Trophoblast cell (in vitro differentiated cells and primary cell): ENCODE data around the gene RSPH3.

Experiments used
- DNase-seq, 2 donors: peaks; one replicate each; pipeline ENCODE4 v3.0.0-alpha.2; 2016
- H2AFZ ChIP-seq: 2 replicates; pipeline ENCODE4 v1.6.1; 2013; ENCODE audit warnings: low read length, moderate library complexity, mild to moderate bottlenecking; ENCODE audit not compliant: insufficient read depth, poor library complexity
- H2AK5ac ChIP-seq: 2 replicates; pipeline ENCODE4 v1.6.1; 2013; ENCODE audit warnings: mild to moderate bottlenecking, low read length
- H2BK120ac ChIP-seq: 2 replicates; pipeline ENCODE4 v1.6.1; 2013; ENCODE audit warnings: low read length, mild to moderate bottlenecking, moderate library complexity; ENCODE audit not compliant: insufficient read depth, poor library complexity
- H2BK12ac ChIP-seq: 2 replicates; pipeline ENCODE4 v1.6.1; 2013; ENCODE audit warnings: mild to moderate bottlenecking, low read length, moderate library complexity
- H2BK5ac ChIP-seq: 2 replicates; pipeline ENCODE4 v1.6.1; 2013; ENCODE audit warnings: low read length, low read depth, moderate library complexity, mild to moderate bottlenecking; ENCODE audit not compliant: poor library complexity
- H3K14ac ChIP-seq: 2 replicates; pipeline ENCODE4 v1.6.1; 2013; ENCODE audit warnings: mild to moderate bottlenecking, low read length
- H3K18ac ChIP-seq: 2 replicates; pipeline ENCODE4 v1.6.1; 2013; ENCODE audit warnings: mild to moderate bottlenecking, low read length
- H3K23ac ChIP-seq: 2 replicates; pipeline ENCODE4 v1.6.1; 2013; ENCODE audit warnings: low read length
- H3K27ac ChIP-seq: 2 replicates; pipeline ENCODE4 v1.5.1; 2013; ENCODE audit warnings: low read depth, mild to moderate bottlenecking, inconsistent platforms, low read length, moderate library complexity
- H3K27me3 ChIP-seq: 2 replicates; pipeline ENCODE4 v1.6.1; 2013; ENCODE audit warnings: inconsistent platforms, mild to moderate bottlenecking, low read length, moderate library complexity; ENCODE audit not compliant: insufficient read depth
- H3K36me3 ChIP-seq, 2 experiments: 1 replicate in 1 of 2; 2 replicates in 1 of 2; pipeline ENCODE4 v1.6.1; 2013; ENCODE audit warnings: low read length in 2 of 2, mild to moderate bottlenecking in 2 of 2, moderate library complexity in 1 of 2; ENCODE audit not compliant: insufficient read depth in 2 of 2, control insufficient read depth in 1 of 2
- H3K4ac ChIP-seq: 2 replicates; pipeline ENCODE4 v1.6.1; 2013; ENCODE audit warnings: low read depth, mild to moderate bottlenecking, low read length, moderate library complexity
- H3K4me1 ChIP-seq, 2 experiments: 1 replicate in 1 of 2; 2 replicates in 1 of 2; pipeline ENCODE4 v1.6.1; 2013; ENCODE audit warnings: low read length in 2 of 2, mild to moderate bottlenecking in 2 of 2, moderate library complexity in 1 of 2; ENCODE audit not compliant: insufficient read depth in 2 of 2, control insufficient read depth in 1 of 2
- H3K4me2 ChIP-seq: 2 replicates; pipeline ENCODE4 v1.6.1; 2013; ENCODE audit warnings: inconsistent platforms, mild to moderate bottlenecking, low read length, moderate library complexity
- H3K4me3 ChIP-seq: 2 replicates; pipeline ENCODE4 v1.5.1; 2013; ENCODE audit warnings: mild to moderate bottlenecking, low read depth, low read length, inconsistent platforms
- H3K79me1 ChIP-seq: one replicate; pipeline ENCODE4 v1.6.1; 2013; ENCODE audit warnings: low read length
- H3K79me2 ChIP-seq: 2 replicates; pipeline ENCODE4 v1.6.1; 2013; ENCODE audit warnings: low read length, mild to moderate bottlenecking; ENCODE audit not compliant: control insufficient read depth, insufficient read depth, poor library complexity
- H3K9ac ChIP-seq: 2 replicates; pipeline ENCODE4 v1.6.1; 2013; ENCODE audit warnings: mild to moderate bottlenecking, low read length
- H3K9me3 ChIP-seq: 2 replicates; pipeline ENCODE4 v1.6.1; 2013; ENCODE audit warnings: low read depth, mild to moderate bottlenecking, control low read depth, inconsistent platforms, low read length; ENCODE audit not compliant: insufficient read depth
- H4K12ac ChIP-seq: 2 replicates; pipeline ENCODE4 v1.6.1; 2013; ENCODE audit warnings: low read depth, mild to moderate bottlenecking, low read length, moderate library complexity
- H4K8ac ChIP-seq: 2 replicates; pipeline ENCODE4 v1.6.1; 2013; ENCODE audit warnings: low read depth, mild to moderate bottlenecking, low read length, moderate library complexity
- H4K91ac ChIP-seq: one replicate; pipeline ENCODE4 v1.6.1; 2013; ENCODE audit warnings: low read depth, mild to moderate bottlenecking, low read length, moderate library complexity
- WGBS: extraction: QIAGEN DNeasy Blood & Tissue Kit; methylation state at CpG from one replicate; pipeline ENCODE4 v1.1.7; 2013; ENCODE audit warnings: missing lambda C conversion rate; ENCODE audit not compliant: insufficient read length, insufficient coverage; ENCODE audit errors: extremely low coverage; 5-methylcytosine and 5-hydroxymethylcytosine counted together

RSPH3 gene

GRCh38 chr6:158947284-158947683, 52.7 kb downstream of the RSPH3 start:
- Histone ChIP-seq H3K4me2 (no peak overlapping the region), H3K23ac (no peak overlapping the region), H4K91ac (no peak overlapping the region), H4K8ac (no peak overlapping the region), H2AK5ac (no peak overlapping the region), H3K79me2 (no peaks in the 10 kb centered on the region), H3K18ac (no peak overlapping the region), H3K27me3 (no peaks in the 10 kb centered on the region), H2BK12ac (no peak overlapping the region), H3K4me1 (no peaks in the 10 kb centered on the region), H2BK5ac (no peak overlapping the region), H3K4me3 (no peak overlapping the region), H3K9me3 (no peaks in the 10 kb centered on the region), H3K4ac (no peak overlapping the region), H3K79me1 (no peaks in the 10 kb centered on the region), H2AFZ (no peak overlapping the region), H4K12ac (no peak overlapping the region), H3K36me3 (no peaks in the 10 kb centered on the region), H3K27ac (no peak overlapping the region), H2BK120ac (no peak overlapping the region), H3K9ac (no peak overlapping the region), H3K14ac (no peak overlapping the region)
- WGBS, result no CpG with 5 or more reads among the region's 8 CpGs
- no peak for DNase-seq

- Histone ChIP-seq H3K79me1 (no peaks in the 10 kb centered on the region), H4K8ac (no peak overlapping the region), H3K27ac (no peak overlapping the region), H3K18ac (no peak overlapping the region), H2AK5ac (no peak overlapping the region), H4K91ac (no peak overlapping the region), H3K4me2 (no peak overlapping the region), H2BK12ac (no peak overlapping the region), H2BK5ac (no peak overlapping the region), H3K36me3 (no peaks in the 10 kb centered on the region), H3K14ac (no peak overlapping the region), H2BK120ac (no peak overlapping the region), H3K9me3 (no peaks in the 10 kb centered on the region), H3K4me1 (no peaks in the 10 kb centered on the region), H3K23ac (no peak overlapping the region), H3K79me2 (no peaks in the 10 kb centered on the region), H2AFZ (no peak overlapping the region), H3K9ac (no peak overlapping the region), H4K12ac (no peak overlapping the region), H3K27me3 (no peaks in the 10 kb centered on the region), H3K4me3 (no peak overlapping the region), H3K4ac (no peak overlapping the region)
- no CpG with 5 or more reads among the region's 3 CpGs for WGBS
- no peak for DNase-seq
Measured at GRCh38 chr6:158943380-158944032, 56.5 kb downstream of the RSPH3 start.

- H3K36me3 ChIP-seq, result no peaks in the 10 kb centered on the region
Measured at GRCh38 chr6:158942349-158942748, 57.7 kb downstream of the RSPH3 start.

GRCh38 chr6:158941246-158941645, 58.8 kb downstream of the RSPH3 start:
- Histone ChIP-seq H3K79me2 (peaks cover 2% of the 10 kb centered on the region), H2AFZ (no peak overlapping the region), H3K36me3 (no peaks in the 10 kb centered on the region), H3K4me1 (peaks cover 5 to 6% of the 10 kb centered on the region in 2 experiments), H3K9me3 (no peaks in the 10 kb centered on the region), H2BK12ac (no peak overlapping the region), H4K91ac (no peak overlapping the region), H2BK120ac (no peak overlapping the region), H2BK5ac (no peak overlapping the region), H4K12ac (no peak overlapping the region), H3K4me2 (no peak overlapping the region), H3K79me1 (peaks cover 8% of the 10 kb centered on the region), H3K18ac (no peak overlapping the region), H2AK5ac (no peak overlapping the region), H3K9ac (no peak overlapping the region), H3K27ac (no peak overlapping the region), H3K4me3 (no peak overlapping the region), H3K27me3 (no peaks in the 10 kb centered on the region), H3K4ac (no peak overlapping the region), H3K23ac (no peak overlapping the region), H3K14ac (no peak overlapping the region), H4K8ac (no peak overlapping the region)
- no CpG with 5 or more reads among the region's 2 CpGs for WGBS
- DNase-seq, result peak; percentile 54

More at GRCh38 chr6:158942349-158942748, 57.7 kb downstream of the RSPH3 start:
- H3K23ac ChIP-seq, result no peak overlapping the region
- H4K8ac ChIP-seq, result no peak overlapping the region
- H3K79me1 ChIP-seq, result peaks cover 8% of the 10 kb centered on the region
- H3K9me3 ChIP-seq, result no peaks in the 10 kb centered on the region
- no peak overlapping the region for H2BK12ac ChIP-seq
- no peak overlapping the region for H3K14ac ChIP-seq
- peaks cover 4 to 5% of the 10 kb centered on the region in 2 experiments for H3K4me1 ChIP-seq
- DNase-seq, result no peak
- no peak overlapping the region for H2BK120ac ChIP-seq
- H3K4me3 ChIP-seq, result no peak overlapping the region
- no peak overlapping the region for H3K27ac ChIP-seq
- no peak overlapping the region for H2AK5ac ChIP-seq
- no peak overlapping the region for H3K18ac ChIP-seq
- peaks cover 2% of the 10 kb centered on the region for H3K79me2 ChIP-seq
- no peak overlapping the region for H4K91ac ChIP-seq
- WGBS, result no CpG with 5 or more reads among the region's 2 CpGs
- no peak overlapping the region for H2AFZ ChIP-seq
- H3K9ac ChIP-seq, result no peak overlapping the region
- no peaks in the 10 kb centered on the region for H3K27me3 ChIP-seq
- H3K4me2 ChIP-seq, result no peak overlapping the region
- no peak overlapping the region for H3K4ac ChIP-seq
- H4K12ac ChIP-seq, result no peak overlapping the region
- no peak overlapping the region for H2BK5ac ChIP-seq
